ENCODE measurements around the gene ACTR8.
"Not testable (repeated sequence)": the region's sequence is repeated elsewhere in the genome, so short reads cannot be mapped to it uniquely, and the experiment has no call there.

ACTR8 gene

GRCh38 chr3:53881691-53882593 is at the start of gene ACTR8:
Gene ACTR8, minus strand, starts transcription at chr3:53882152. Its CDS starts 51 bp downstream, at chr3:53882101.
- peak; percentile 94 for DNase-seq (ENCODE audit: low spot score)

GRCh38 chr3:53927208-53927872 is 45.4 kb upstream of the ACTR8 start:
- not testable (repeated sequence) for DNase-seq (ENCODE audit: low spot score)

GRCh38 chr3:53921296-53921695 is 39.3 kb upstream of the ACTR8 start:
- DNase-seq (ENCODE audit: low spot score) = no peak

- DNase-seq (ENCODE audit: low spot score) = no peak
These were observed 37.8 kb upstream of the ACTR8 start for GRCh38 chr3:53919741-53920140.

GRCh38 chr3:53913401-53913800 is 31.4 kb upstream of the ACTR8 start:
- DNase-seq (ENCODE audit: low spot score) = no peak

- DNase-seq (ENCODE audit: low spot score) = no peak
These were observed 20.8 kb upstream of the ACTR8 start for GRCh38 chr3:53902711-53903110.

GRCh38 chr3:53902067-53902466 is 20.1 kb upstream of the ACTR8 start:
- DNase-seq (ENCODE audit: low spot score) = no peak

- DNase-seq (ENCODE audit: low spot score) = no peak
These were observed 18.8 kb upstream of the ACTR8 start for GRCh38 chr3:53900666-53901331.

- no peak for DNase-seq (ENCODE audit: low spot score)
These were observed 17.8 kb upstream of the ACTR8 start for GRCh38 chr3:53899750-53900149.

GRCh38 chr3:53892286-53892637 is 10.3 kb upstream of the ACTR8 start:
- no peak for DNase-seq (ENCODE audit: low spot score)

- peak; percentile 92 for DNase-seq (ENCODE audit: low spot score)
These were observed 9.7 kb upstream of the ACTR8 start, which contains the start of gene SELENOK for GRCh38 chr3:53891497-53892285. Gene SELENOK, minus strand, starts transcription at chr3:53891859.

- DNase-seq (ENCODE audit: low spot score) = no peak
These were observed 8.9 kb upstream of the ACTR8 start for GRCh38 chr3:53890726-53891475.

GRCh38 chr3:53888232-53888631 is 6.3 kb upstream of the ACTR8 start:
- no peak for DNase-seq (ENCODE audit: low spot score)

GRCh38 chr3:53887446-53887845 is 5.5 kb upstream of the ACTR8 start:
- DNase-seq (ENCODE audit: low spot score) = no peak

- DNase-seq (ENCODE audit: low spot score) = no peak
These were observed 3.3 kb upstream of the ACTR8 start for GRCh38 chr3:53885239-53885638.

GRCh38 chr3:53884623-53885022 is 2.7 kb upstream of the ACTR8 start:
- DNase-seq (ENCODE audit: low spot score) = no peak

- no peak for DNase-seq (ENCODE audit: low spot score)
These were observed 1.1 kb upstream of the ACTR8 start for GRCh38 chr3:53883008-53883407.

- DNase-seq (ENCODE audit: low spot score) = no peak
These were observed 1.3 kb downstream of the ACTR8 start for GRCh38 chr3:53880396-53881345.

- no peak for DNase-seq (ENCODE audit: low spot score)
These were observed 16.0 kb downstream of the ACTR8 start for GRCh38 chr3:53865732-53866499.
